Loucy (cell line): Measurements from ENCODE around the gene FEM1B.
A peak's percentile ranks its signal among the peaks of the same experiment; 100 is the strongest.

Experiments used
- H2AFZ ChIP-seq: fragments of 200-600 bp; sonication (generic); 2 replicates; pipeline ENCODE4 v1.6.0; 2016; ENCODE audit warnings: antibody characterized with exemption, mild to moderate bottlenecking, low read length, moderate library complexity
- H3F3A ChIP-seq: fragments of 200-600 bp; 2 replicates; pipeline ENCODE4 v1.6.0; 2016; ENCODE audit warnings: antibody characterized with exemption, low read depth, mild to moderate bottlenecking
- H3K27me3 ChIP-seq: fragments of 200-600 bp; sonication (generic); 2 replicates; pipeline ENCODE4 v1.6.1; 2014; ENCODE audit warnings: low read length, mild to moderate bottlenecking; ENCODE audit not compliant: insufficient read depth, poor library complexity, severe bottlenecking
- H3K36me3 ChIP-seq: fragments of 200-600 bp; sonication (generic); 2 replicates; pipeline ENCODE4 v1.6.1; 2016; ENCODE audit warnings: low read length; ENCODE audit not compliant: insufficient read depth
- H3K4me1 ChIP-seq: fragments of 200-600 bp; sonication (generic); 2 replicates; pipeline ENCODE4 v1.5.1; 2014; ENCODE audit warnings: low read length, mild to moderate bottlenecking; ENCODE audit not compliant: insufficient read depth, poor library complexity, severe bottlenecking
- H3K4me2 ChIP-seq: fragments of 200-600 bp; sonication (generic); 2 replicates; pipeline ENCODE4 v1.6.0; 2014; ENCODE audit warnings: antibody characterized with exemption, low read length, low read depth, mild to moderate bottlenecking; ENCODE audit not compliant: poor library complexity, severe bottlenecking
- H3K4me3 ChIP-seq: fragments of 200-600 bp; sonication (generic); 2 replicates; pipeline ENCODE4 v1.5.1; 2014; ENCODE audit warnings: low read length, mild to moderate bottlenecking, mixed read lengths; ENCODE audit not compliant: poor library complexity, severe bottlenecking
- H3K79me2 ChIP-seq: fragments of 200-600 bp; sonication (generic); 2 replicates; pipeline ENCODE4 v1.6.1; 2014; ENCODE audit warnings: low read length; ENCODE audit not compliant: insufficient read depth
- H3K9ac ChIP-seq: fragments of 200-600 bp; sonication (generic); 2 replicates; pipeline ENCODE4 v1.6.0; 2014; ENCODE audit warnings: mild to moderate bottlenecking, low read depth, low read length, moderate library complexity; ENCODE audit not compliant: poor library complexity, severe bottlenecking
- H3K9me2 ChIP-seq: fragments of 200-600 bp; sonication (generic); replicated peaks from 2 replicates; pipeline ENCODE4 v1.6.1; 2016; ENCODE audit warnings: low read depth, low read length, mixed read lengths
- H3K9me3 ChIP-seq: fragments of 200-600 bp; sonication (generic); 2 replicates; pipeline ENCODE4 v1.6.1; 2014; ENCODE audit warnings: mild to moderate bottlenecking, antibody characterized with exemption, low read length, low read depth; ENCODE audit not compliant: insufficient read depth
- H4K20me1 ChIP-seq: fragments of 200-600 bp; sonication (generic); 2 replicates; pipeline ENCODE4 v1.6.0; 2014; ENCODE audit warnings: antibody characterized with exemption, low read length, mild to moderate bottlenecking; ENCODE audit not compliant: insufficient read depth, poor library complexity, severe bottlenecking
- CTCF ChIP-seq: fragments of 200-600 bp; sonication (generic); conservative IDR thresholded peaks from 2 replicates; pipeline ENCODE4 v1.5.1; 2014; ENCODE audit warnings: mild to moderate bottlenecking, antibody characterized with exemption, low read length
- EZH2phosphoT487 ChIP-seq: fragments of 200-600 bp; IDR thresholded peaks from 2 replicates; pipeline ENCODE4 v1.6.1; 2018; ENCODE audit warnings: antibody characterized with exemption, mild to moderate bottlenecking, moderate library complexity, borderline replicate concordance

Gene FEM1B

GRCh38 chr15:68286256-68286655 lies 8.7 kb downstream of the FEM1B start:
- peak overlapping the region; percentile 53 for H3K4me2 ChIP-seq
- H3K9me2 ChIP-seq: no peaks in the 10 kb centered on the region
- no peaks in the 10 kb centered on the region for H3F3A ChIP-seq
- peaks cover 37% of the 10 kb centered on the region for H3K36me3 ChIP-seq
- H4K20me1 ChIP-seq: peaks cover 80% of the 10 kb centered on the region
- TF ChIP-seq CTCF (no peak), EZH2phosphoT487 (no peak)
- peaks cover 100% of the 10 kb centered on the region for H3K79me2 ChIP-seq
- H3K9ac ChIP-seq: no peak overlapping the region
- H3K4me1 ChIP-seq: peaks cover 45% of the 10 kb centered on the region
- peak overlapping the region; percentile 1 for H3K4me3 ChIP-seq
- no peak overlapping the region for H2AFZ ChIP-seq
- no peaks in the 10 kb centered on the region for H3K9me3 ChIP-seq
- no peaks in the 10 kb centered on the region for H3K27me3 ChIP-seq

- Histone ChIP-seq H3K9me2 (no peaks in the 10 kb centered on the region), H3K9ac (peak overlapping the region; percentile 47), H3K27me3 (no peaks in the 10 kb centered on the region), H3K4me2 (no peak overlapping the region), H3K4me3 (no peak overlapping the region), H2AFZ (no peak overlapping the region), H4K20me1 (peaks cover 87% of the 10 kb centered on the region), H3K79me2 (peaks cover 93% of the 10 kb centered on the region), H3F3A (no peaks in the 10 kb centered on the region), H3K9me3 (no peaks in the 10 kb centered on the region), H3K4me1 (peaks cover 47% of the 10 kb centered on the region), H3K36me3 (peaks cover 58% of the 10 kb centered on the region)
- TF ChIP-seq EZH2phosphoT487 (no peak), CTCF (no peak)
Observed at GRCh38 chr15:68289057-68289456, 11.5 kb downstream of the FEM1B start.

GRCh38 chr15:68289621-68290352 lies 12.2 kb downstream of the FEM1B start:
- H3K4me3 ChIP-seq: no peak overlapping the region
- H3K4me1 ChIP-seq: peaks cover 44% of the 10 kb centered on the region
- H3K9me2 ChIP-seq: no peaks in the 10 kb centered on the region
- no peaks in the 10 kb centered on the region for H3F3A ChIP-seq
- H3K9me3 ChIP-seq: no peaks in the 10 kb centered on the region
- no peak overlapping the region for H3K9ac ChIP-seq
- H4K20me1 ChIP-seq: peaks cover 83% of the 10 kb centered on the region
- no peak overlapping the region for H3K4me2 ChIP-seq
- H3K79me2 ChIP-seq: peaks cover 93% of the 10 kb centered on the region
- H3K36me3 ChIP-seq: peaks cover 52% of the 10 kb centered on the region
- no peaks in the 10 kb centered on the region for H3K27me3 ChIP-seq
- no peak overlapping the region for H2AFZ ChIP-seq
- no peak for TF ChIP-seq CTCF
- no peak for TF ChIP-seq EZH2phosphoT487
